ENCODE measurements around the gene MYLK2. TPM values are rescaled to one million over a fixed set of nuclear protein-coding genes. Genes with fewer than 3 reads are reported as not detected.

MYLK2 gene
- total and polyA plus RNA-seq, 2 experiments from 2014 or later: 0.15 TPM; not detected in 1

DNA sequence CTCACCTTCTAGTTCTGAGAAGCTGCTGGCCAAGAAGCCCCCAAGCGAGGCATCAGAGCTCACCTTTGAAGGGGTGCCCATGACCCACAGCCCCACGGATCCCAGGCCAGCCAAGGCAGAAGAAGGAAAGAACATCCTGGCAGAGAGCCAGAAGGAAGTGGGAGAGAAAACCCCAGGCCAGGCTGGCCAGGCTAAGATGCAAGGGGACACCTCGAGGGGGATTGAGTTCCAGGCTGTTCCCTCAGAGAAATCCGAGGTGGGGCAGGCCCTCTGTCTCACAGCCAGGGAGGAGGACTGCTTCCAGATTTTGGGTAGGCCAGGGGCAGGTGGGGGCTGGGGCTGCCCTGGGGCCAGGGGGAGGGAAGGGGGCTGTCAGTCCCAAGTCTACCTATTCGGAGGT lies 2.3 kb downstream of the MYLK2 start:
- H3K36me3 ChIP-seq: no peaks in the 10 kb centered on the region
- H3K27me3 ChIP-seq: no peaks in the 10 kb centered on the region
- no peak for DNase-seq (ENCODE audit: low read depth in 1 of 2, low spot score in 1 of 2)
- no peak overlapping the region for H3K4me3 ChIP-seq
- no peak overlapping the region for H3K27ac ChIP-seq
- TF ChIP-seq CTCF (IDR thresholded peaks at IDR 0.05; ENCODE audit: low read depth, low read length): no peak
- H3K9me3 ChIP-seq (ENCODE audit: low read depth): no peaks in the 10 kb centered on the region
- H3K4me1 ChIP-seq (ENCODE audit: low read depth): peaks cover 6% of the 10 kb centered on the region

GRCh38 chr20:31822421-31823330 lies 3.5 kb downstream of the MYLK2 start:
- Histone ChIP-seq H3K4me3 (no peak overlapping the region), H3K27ac (no peak overlapping the region), H3K4me1 (ENCODE audit: low read depth) (peaks cover 6% of the 10 kb centered on the region), H3K27me3 (no peaks in the 10 kb centered on the region), H3K36me3 (no peaks in the 10 kb centered on the region), H3K9me3 (ENCODE audit: low read depth) (no peaks in the 10 kb centered on the region)
- peak; percentile 94 for TF ChIP-seq CTCF (IDR thresholded peaks at IDR 0.05; ENCODE audit: low read depth, low read length)
- peak; percentile 77 to 92 for DNase-seq (ENCODE audit: low read depth in 1 of 2, low spot score in 1 of 2)

- TF ChIP-seq CTCF (IDR thresholded peaks at IDR 0.05; ENCODE audit: low read depth, low read length): no peak
Observed at GRCh38 chr20:31823360-31824124, 4.4 kb downstream of the MYLK2 start.

DNA sequence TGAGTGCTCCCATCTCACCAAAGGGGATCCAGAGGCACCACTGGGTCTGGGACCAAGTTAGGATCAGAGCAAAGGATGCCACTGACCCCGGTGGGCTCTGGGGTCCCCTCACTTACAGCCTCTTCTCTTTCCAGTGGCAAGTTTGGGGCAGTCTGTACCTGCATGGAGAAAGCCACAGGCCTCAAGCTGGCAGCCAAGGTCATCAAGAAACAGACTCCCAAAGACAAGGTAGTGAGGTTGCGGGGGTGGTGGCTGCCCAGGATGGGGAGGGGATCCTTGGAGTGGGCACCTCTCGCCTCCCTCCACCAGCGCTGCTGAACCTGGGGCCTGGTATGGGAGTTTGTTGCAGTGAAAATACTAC lies 4.9 kb downstream of the MYLK2 start:
- no peak overlapping the region for H3K4me3 ChIP-seq
- H3K36me3 ChIP-seq: no peaks in the 10 kb centered on the region
- no peaks in the 10 kb centered on the region for H3K27me3 ChIP-seq
- peaks cover 6% of the 10 kb centered on the region for H3K4me1 ChIP-seq (ENCODE audit: low read depth)
- no peaks in the 10 kb centered on the region for H3K9me3 ChIP-seq (ENCODE audit: low read depth)
- no peak for TF ChIP-seq CTCF (IDR thresholded peaks at IDR 0.05; ENCODE audit: low read depth, low read length)
- H3K27ac ChIP-seq: no peak overlapping the region
- DNase-seq (ENCODE audit: low read depth in 1 of 2, low spot score in 1 of 2): no peak

More at GRCh38 chr20:31823360-31824124, 4.4 kb downstream of the MYLK2 start:
- no peak overlapping the region for H3K4me3 ChIP-seq
- H3K4me1 ChIP-seq (ENCODE audit: low read depth): peaks cover 6% of the 10 kb centered on the region
- no peaks in the 10 kb centered on the region for H3K27me3 ChIP-seq
- no peaks in the 10 kb centered on the region for H3K36me3 ChIP-seq
- no peak overlapping the region for H3K27ac ChIP-seq
- no peak for DNase-seq (ENCODE audit: low read depth in 1 of 2, low spot score in 1 of 2)
- no peaks in the 10 kb centered on the region for H3K9me3 ChIP-seq (ENCODE audit: low read depth)

- Histone ChIP-seq H3K4me3 (no peak overlapping the region), H3K36me3 (no peaks in the 10 kb centered on the region), H3K27me3 (no peaks in the 10 kb centered on the region), H3K4me1 (ENCODE audit: low read depth) (peaks cover 6% of the 10 kb centered on the region), H3K27ac (no peak overlapping the region), H3K9me3 (ENCODE audit: low read depth) (no peaks in the 10 kb centered on the region)
- no peak for TF ChIP-seq CTCF (IDR thresholded peaks at IDR 0.05; ENCODE audit: low read depth, low read length)
- no peak for DNase-seq (ENCODE audit: low read depth in 1 of 2, low spot score in 1 of 2)
Observed at GRCh38 chr20:31824554-31825313, 5.6 kb downstream of the MYLK2 start.

Data from cardiac muscle cell (in vitro differentiated cells and primary cell).